Ectodermal cell (in vitro differentiated cells): ENCODE results near the gene SLC39A12.
"Not testable (repeated sequence)": the region's sequence is repeated elsewhere in the genome, so short reads cannot be mapped to it uniquely, and the experiment has no call there.

Experiments
- H3K27ac ChIP-seq: 2 replicates; pipeline ENCODE4 v1.7.0; 2013; ENCODE audit warnings: mild to moderate bottlenecking, low read depth, low read length; ENCODE audit not compliant: insufficient read depth, poor library complexity, severe bottlenecking
- H3K27me3 ChIP-seq: 2 replicates; pipeline ENCODE4 v1.7.0; 2013; ENCODE audit warnings: mild to moderate bottlenecking, low read length; ENCODE audit not compliant: insufficient read depth, control insufficient read depth, poor library complexity, severe bottlenecking
- H3K36me3 ChIP-seq: one replicate; pipeline ENCODE4 v1.7.0; 2013; ENCODE audit warnings: low read length; ENCODE audit not compliant: control insufficient read depth, insufficient read depth
- H3K4me1 ChIP-seq: one replicate; pipeline ENCODE4 v1.7.0; 2013; ENCODE audit warnings: low read length; ENCODE audit not compliant: control insufficient read depth, insufficient read depth
- H3K4me3 ChIP-seq: 2 replicates; pipeline ENCODE4 v1.7.0; 2013; ENCODE audit warnings: low read depth, low read length, control low read depth; ENCODE audit not compliant: insufficient read depth
- H3K9me3 ChIP-seq: 2 replicates; pipeline ENCODE4 v1.7.0; 2013; ENCODE audit warnings: mild to moderate bottlenecking, low read length, moderate library complexity; ENCODE audit not compliant: control insufficient read depth
- WGBS, 2 experiments: methylation state at CpG; one replicate each; pipeline ENCODE4 v1.1.7; 2013; ENCODE audit warnings: missing lambda C conversion rate in 2 of 2; 5-methylcytosine and 5-hydroxymethylcytosine counted together

SLC39A12 gene

DNA sequence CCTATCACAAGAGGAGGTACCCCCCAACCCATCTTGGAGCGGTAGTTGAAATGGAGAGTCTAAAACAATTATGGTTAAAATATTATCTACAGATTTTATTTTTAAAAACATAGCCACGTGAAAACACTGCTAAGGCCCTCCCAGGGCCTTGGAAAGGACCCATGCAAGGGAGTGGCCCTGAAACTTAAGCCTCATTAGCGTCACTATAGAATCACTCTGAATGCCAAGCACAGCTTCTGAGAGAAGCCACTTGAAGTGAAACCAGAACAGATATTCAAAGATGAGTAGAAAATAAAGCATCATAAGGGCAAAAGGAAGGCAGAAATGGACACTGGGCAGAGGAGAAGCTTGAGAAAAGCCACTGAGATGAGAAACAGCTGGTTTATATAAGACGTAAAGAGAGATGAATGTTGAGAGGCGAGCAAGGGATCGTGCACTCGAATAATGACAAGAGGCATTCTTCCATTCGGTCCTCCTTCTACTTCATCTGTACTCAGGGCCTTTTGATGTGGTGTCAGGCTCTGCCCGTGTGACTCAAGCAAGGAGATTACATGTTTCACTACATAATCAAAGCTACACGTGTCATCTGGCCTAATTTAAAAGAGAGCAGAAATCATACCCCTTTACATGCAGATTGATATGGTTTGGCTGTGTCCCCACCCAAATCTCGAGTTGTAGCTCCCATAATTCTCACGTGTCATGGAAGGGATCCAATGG is 33.4 kb upstream of the SLC39A12 start:
- WGBS, 2 experiments: 88 to 90% methylated on average over 11 to 12 of the region's 12 CpGs
- Histone ChIP-seq H3K4me1 (no peaks in the 10 kb centered on the region), H3K36me3 (no peaks in the 10 kb centered on the region), H3K27ac (no peak overlapping the region), H3K27me3 (no peaks in the 10 kb centered on the region), H3K4me3 (no peak overlapping the region), H3K9me3 (no peaks in the 10 kb centered on the region)

DNA sequence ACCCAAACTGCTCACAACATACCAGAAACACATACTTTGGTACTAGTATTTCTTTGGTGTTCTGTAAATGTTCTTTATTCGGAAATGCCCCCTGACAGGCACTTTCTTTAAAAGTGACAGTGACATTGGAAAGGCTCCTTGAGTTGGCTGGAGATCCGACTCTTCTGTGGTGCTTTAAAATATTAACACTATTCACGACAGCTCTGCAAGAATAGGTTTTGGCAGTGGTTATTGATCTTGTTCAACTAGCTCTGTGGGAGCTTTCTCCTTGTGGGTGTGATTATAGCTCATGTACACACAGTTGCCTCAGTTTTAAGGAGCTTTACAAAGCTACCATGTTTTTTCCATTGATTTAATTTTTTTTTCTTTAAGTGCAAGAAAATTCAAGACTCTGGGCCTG is 30.3 kb upstream of the SLC39A12 start:
- no peaks in the 10 kb centered on the region for H3K36me3 ChIP-seq
- no peaks in the 10 kb centered on the region for H3K4me1 ChIP-seq
- H3K9me3 ChIP-seq: no peaks in the 10 kb centered on the region
- H3K27me3 ChIP-seq: no peaks in the 10 kb centered on the region
- H3K4me3 ChIP-seq: no peak overlapping the region
- WGBS, 2 experiments: 91 to 98% methylated on average over 2 to 3 of the region's 3 CpGs
- no peak overlapping the region for H3K27ac ChIP-seq

DNA sequence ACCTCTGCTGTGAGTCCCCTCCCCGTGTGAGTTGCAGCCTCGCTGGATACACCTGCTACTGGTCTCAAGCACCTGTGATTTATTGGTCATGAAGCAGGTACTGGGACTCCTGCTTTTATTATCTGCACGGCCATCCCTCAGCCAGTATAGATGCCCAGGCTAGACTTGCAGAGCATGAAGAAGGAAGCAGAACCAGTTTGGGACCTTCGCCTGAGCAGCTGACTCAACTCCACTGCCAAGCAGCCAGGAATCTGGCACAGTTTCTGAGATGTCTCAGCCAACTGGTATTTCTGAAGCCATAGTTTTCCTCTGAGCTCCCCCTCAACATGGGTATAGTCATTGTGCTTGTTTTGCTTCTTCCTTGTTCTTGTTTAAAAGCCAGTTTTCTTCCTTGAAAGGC is 28.0 kb upstream of the SLC39A12 start:
- 86% methylated on average over 4 of the region's 4 CpGs for WGBS, 2 experiments
- H3K4me3 ChIP-seq: no peak overlapping the region
- H3K9me3 ChIP-seq: no peaks in the 10 kb centered on the region
- H3K27ac ChIP-seq: no peak overlapping the region
- no peaks in the 10 kb centered on the region for H3K36me3 ChIP-seq
- H3K4me1 ChIP-seq: no peaks in the 10 kb centered on the region
- H3K27me3 ChIP-seq: no peaks in the 10 kb centered on the region

DNA sequence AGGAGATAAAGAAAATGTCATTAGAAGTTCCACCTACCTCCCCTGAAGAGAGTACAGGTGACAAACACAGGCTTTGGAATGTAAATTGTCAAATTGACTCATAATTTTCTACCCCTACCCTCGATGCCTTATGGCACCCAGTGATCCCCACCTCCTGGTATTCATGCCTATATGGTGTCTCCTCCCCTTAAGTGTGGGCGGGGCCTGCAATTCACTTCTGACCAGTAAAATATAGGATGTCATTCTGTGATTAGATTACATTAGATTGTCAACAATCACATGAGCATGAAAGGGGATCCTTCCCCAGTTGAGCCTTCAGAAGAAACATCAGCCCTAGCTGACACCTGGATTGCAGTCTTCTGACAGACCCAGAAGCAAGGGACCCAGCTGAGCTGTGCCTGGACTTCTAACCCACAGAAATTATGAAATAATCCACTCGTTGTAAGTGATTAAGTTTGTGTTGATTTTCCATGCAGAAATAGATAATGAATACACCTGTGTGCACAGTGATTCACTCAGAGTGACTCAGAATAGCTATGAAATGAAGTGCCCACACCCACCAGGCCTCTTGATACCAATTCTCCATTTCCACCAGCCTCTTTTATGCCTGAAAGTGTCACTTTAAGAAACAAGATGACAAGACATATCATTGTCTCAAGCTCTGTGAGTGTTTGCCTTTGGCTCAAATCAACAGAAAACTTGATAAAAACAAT is 8.5 kb upstream of the SLC39A12 start:
- no peaks in the 10 kb centered on the region for H3K9me3 ChIP-seq
- no peak overlapping the region for H3K4me3 ChIP-seq
- H3K27ac ChIP-seq: no peak overlapping the region
- no peaks in the 10 kb centered on the region for H3K36me3 ChIP-seq
- 92 to 95% methylated on average over 2 to 3 of the region's 3 CpGs for WGBS, 2 experiments
- H3K27me3 ChIP-seq: no peaks in the 10 kb centered on the region
- H3K4me1 ChIP-seq: no peaks in the 10 kb centered on the region

DNA sequence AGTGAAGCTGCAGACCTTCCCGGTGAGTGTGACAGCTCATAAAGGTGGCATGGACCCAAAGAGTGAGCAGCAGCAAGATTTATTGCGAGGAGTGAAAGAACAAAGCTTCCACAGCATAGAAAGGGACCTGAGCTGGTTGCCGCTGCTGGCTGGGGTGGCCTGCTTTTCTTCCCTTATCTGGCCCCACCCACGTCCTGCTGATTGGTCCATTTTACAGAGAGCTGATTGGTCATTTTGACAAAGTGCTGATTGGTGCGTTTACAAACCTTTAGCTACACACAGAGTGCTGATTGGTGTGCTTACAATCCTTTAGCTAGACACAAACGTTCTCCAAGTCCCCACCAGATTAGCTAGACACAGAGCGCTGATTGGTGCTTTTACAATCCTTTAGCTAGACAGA is 1.4 kb upstream of the SLC39A12 start:
- WGBS, 2 experiments: 92 to 94% methylated on average over 7 of the region's 7 CpGs
- not testable (repeated sequence) for H3K4me1 ChIP-seq, H3K4me3 ChIP-seq, H3K9me3 ChIP-seq, H3K27ac ChIP-seq, H3K27me3 ChIP-seq, H3K36me3 ChIP-seq

DNA sequence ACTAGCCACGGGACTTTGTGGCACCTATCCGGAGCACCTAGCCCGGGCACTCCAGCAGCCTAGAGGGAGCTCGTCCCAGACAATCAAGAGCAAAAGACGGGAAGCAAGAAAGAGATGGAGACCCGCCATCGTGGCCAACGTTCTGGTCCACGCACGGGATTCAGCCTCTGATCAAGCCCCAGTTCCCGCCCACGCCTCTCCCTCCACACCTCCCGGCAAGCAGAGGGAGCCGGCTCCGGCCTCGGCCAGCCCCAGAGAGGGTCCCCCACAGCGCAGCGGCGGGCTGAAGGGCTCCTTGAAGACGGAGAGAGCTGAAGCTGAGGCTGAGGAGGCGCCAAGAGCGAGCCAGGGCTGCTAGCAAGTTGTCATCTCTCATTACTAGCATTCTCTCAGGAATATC is 992 bp upstream of the SLC39A12 start:
- WGBS, 2 experiments: 96% methylated on average over 22 of the region's 22 CpGs
- Histone ChIP-seq H3K4me3 (no peak overlapping the region), H3K27ac (no peak overlapping the region), H3K4me1 (no peaks in the 10 kb centered on the region), H3K36me3 (no peaks in the 10 kb centered on the region), H3K27me3 (no peaks in the 10 kb centered on the region), H3K9me3 (no peaks in the 10 kb centered on the region)

DNA sequence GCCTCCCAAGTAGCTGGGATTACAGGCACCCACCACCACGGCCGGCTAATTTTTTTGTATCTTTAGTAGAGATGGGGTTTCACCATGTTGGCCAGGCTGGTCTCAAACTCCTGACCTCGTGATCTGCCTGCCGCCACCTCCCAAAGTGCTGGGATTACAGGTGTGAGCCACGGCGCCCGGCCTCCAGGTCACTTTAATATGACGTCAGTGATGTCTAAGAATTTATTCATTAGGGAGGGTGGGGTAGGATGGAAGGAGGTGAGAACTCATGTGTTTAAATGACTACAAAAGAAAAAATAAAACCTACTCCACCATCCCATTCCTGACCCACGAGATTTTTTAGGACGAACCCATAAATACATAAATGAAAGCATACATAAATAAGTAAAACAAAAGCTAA is 2.7 kb downstream of the SLC39A12 start:
- H3K4me3 ChIP-seq, H3K27me3 ChIP-seq, H3K9me3 ChIP-seq, H3K4me1 ChIP-seq, H3K36me3 ChIP-seq, H3K27ac ChIP-seq: not testable (repeated sequence)
- WGBS, 2 experiments: 84 to 95% methylated on average over 8 to 10 of the region's 10 CpGs

DNA sequence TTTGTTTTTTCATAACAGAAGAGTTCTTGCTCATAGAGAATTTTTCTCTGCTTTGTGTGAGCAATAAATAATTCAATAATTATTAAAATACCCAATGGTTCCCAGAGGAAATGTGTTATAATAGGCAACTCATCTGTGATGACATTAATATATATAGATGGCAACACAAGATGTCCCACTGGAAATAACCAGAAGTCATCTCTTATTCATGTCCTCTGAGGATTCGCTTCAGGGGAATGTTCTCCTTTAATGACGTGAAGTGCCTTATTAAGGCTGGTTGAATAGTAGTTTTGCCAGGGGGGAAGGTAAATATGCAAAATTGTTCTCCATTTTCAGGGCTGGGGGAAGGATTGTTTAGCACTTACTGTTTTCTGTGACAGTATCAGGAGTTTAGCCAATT is 3.1 kb downstream of the SLC39A12 start:
- H3K4me1 ChIP-seq: no peaks in the 10 kb centered on the region
- no peak overlapping the region for H3K27ac ChIP-seq
- no peaks in the 10 kb centered on the region for H3K27me3 ChIP-seq
- H3K36me3 ChIP-seq: no peaks in the 10 kb centered on the region
- no peak overlapping the region for H3K4me3 ChIP-seq
- no peaks in the 10 kb centered on the region for H3K9me3 ChIP-seq
- WGBS, 2 experiments: 94% methylated on average over 2 of the region's 2 CpGs

DNA sequence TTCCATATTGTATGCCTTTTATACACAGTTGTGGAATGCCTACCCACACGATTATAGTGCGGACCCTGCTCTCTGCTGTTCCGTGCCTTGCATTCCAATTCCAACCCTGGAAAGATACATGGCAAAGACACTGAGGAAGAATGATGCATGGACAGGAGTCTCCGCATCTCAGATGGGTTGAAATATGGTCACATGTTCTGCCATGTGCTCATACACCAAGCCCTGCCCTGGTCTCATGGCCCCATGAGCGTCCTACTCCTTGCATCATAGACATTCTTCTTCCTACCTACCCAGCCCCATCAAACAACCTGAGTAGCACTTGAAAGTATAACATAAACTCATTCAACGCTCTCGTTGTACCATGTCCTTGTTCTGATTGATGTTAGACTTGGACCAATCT is 6.3 kb downstream of the SLC39A12 start:
- Histone ChIP-seq H3K36me3 (no peaks in the 10 kb centered on the region), H3K4me3 (no peak overlapping the region), H3K27ac (no peak overlapping the region), H3K4me1 (no peaks in the 10 kb centered on the region), H3K27me3 (no peaks in the 10 kb centered on the region), H3K9me3 (no peaks in the 10 kb centered on the region)
- 91 to 95% methylated on average over 7 of the region's 7 CpGs for WGBS, 2 experiments

DNA sequence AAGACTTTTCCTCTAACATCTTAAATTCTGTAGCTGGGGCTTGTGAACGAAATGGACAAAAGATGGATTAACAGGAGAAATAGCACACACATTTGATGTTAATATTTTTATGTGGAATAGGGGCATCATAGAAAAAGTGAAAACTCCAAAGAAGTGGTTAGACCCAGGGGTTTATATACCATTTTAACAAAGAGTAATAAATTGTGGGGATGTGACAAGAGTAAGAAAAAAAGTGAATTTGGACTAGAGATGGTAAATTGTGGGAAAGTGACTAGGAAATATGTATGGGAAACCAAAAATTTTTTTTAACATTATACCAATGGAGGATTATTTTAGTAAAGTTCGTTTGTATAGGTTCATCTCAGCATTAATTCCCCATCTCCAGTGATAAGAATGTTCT is 8.2 kb downstream of the SLC39A12 start:
- no peaks in the 10 kb centered on the region for H3K9me3 ChIP-seq
- no peaks in the 10 kb centered on the region for H3K27me3 ChIP-seq
- H3K4me3 ChIP-seq: no peak overlapping the region
- WGBS, 2 experiments: 83 to 86% methylated on average over 1 to 2 of the region's 2 CpGs
- H3K4me1 ChIP-seq: no peaks in the 10 kb centered on the region
- H3K27ac ChIP-seq: no peak overlapping the region
- no peaks in the 10 kb centered on the region for H3K36me3 ChIP-seq
